Measurements from ENCODE around the gene CHCHD3.

- TF ChIP-seq POLR2A (IDR thresholded peaks at IDR 0.05; ENCODE audit: low read depth, low read length) (no peak), POLR2AphosphoS5 (IDR thresholded peaks at IDR 0.05; ENCODE audit: low read depth, low read length) (no peak), TAF1 (IDR thresholded peaks at IDR 0.05; ENCODE audit: low read depth, low read length) (no peak), SPI1 (IDR thresholded peaks at IDR 0.05; ENCODE audit: low read depth, low read length) (no peak), POU2F2 (IDR thresholded peaks at IDR 0.05; ENCODE audit: low read depth, low read length) (no peak), PAX5 (IDR thresholded peaks at IDR 0.05; ENCODE audit: insufficient read depth, low read length, severe bottlenecking) (no peak)
Measured at GRCh38 chr7:132817949-132818348, 263.9 kb downstream of the CHCHD3 start.
